Cardiac fibroblast (primary cell): Measurements from ENCODE around the gene COLEC12.
"Not testable (repeated sequence)": the region's sequence is repeated elsewhere in the genome, so short reads cannot be mapped to it uniquely, and the experiment has no call there.

Experiments used
- DNase-seq, 2 donors: peaks; one replicate each; pipeline versions ENCODE4 v3.0.0 to v3.0.0-alpha.2; 2010; ENCODE audit warnings: low read depth in 2 of 2
- H3K4me3 ChIP-seq, 2 donors: replicated peaks in 1 of 2; 1 replicate in 1 of 2; 2 replicates in 1 of 2; pipeline ENCODE4 v1.5.1; 2011; ENCODE audit warnings: low read depth in 2 of 2, low read length in 2 of 2, mild to moderate bottlenecking in 2 of 2, moderate library complexity in 1 of 2
- CTCF ChIP-seq: IDR thresholded peaks from one replicate; pipeline ENCODE4 v1.5.1; 2011; ENCODE audit warnings: low read depth, mild to moderate bottlenecking, low read length, inconsistent platforms

The COLEC12 gene

DNA sequence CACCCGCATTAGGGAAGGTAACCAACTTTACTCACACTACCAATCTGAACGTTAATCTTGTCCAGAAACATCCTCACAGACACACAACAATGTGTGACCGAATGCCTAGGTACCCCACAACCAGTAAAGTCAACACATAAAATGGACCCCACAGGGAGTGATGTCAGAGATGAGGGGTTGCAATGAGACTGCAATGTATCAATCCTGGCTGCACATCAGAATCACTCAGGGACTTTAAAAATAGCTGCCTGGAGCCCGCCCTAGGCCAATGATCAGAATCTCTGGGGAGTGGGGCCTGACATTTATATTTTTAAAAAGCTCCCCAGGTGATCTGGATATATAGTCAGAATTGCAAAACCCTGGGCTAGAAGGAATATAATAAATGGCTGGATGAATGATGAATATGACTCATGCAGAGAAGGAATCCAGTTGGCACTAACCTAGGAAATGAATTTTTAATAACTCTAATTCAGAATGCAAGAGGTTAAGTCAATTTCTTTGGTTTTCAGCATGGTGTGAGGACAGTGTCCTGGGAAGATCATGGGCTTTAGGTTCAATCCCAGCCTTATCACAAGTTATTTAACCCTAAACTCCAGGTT lies 92.8 kb downstream of the COLEC12 start:
- H3K4me3 ChIP-seq, result no peak overlapping the region
- DNase-seq, result peak in 1 of 2 donors; percentile 26
- TF ChIP-seq CTCF, result no peak

DNA sequence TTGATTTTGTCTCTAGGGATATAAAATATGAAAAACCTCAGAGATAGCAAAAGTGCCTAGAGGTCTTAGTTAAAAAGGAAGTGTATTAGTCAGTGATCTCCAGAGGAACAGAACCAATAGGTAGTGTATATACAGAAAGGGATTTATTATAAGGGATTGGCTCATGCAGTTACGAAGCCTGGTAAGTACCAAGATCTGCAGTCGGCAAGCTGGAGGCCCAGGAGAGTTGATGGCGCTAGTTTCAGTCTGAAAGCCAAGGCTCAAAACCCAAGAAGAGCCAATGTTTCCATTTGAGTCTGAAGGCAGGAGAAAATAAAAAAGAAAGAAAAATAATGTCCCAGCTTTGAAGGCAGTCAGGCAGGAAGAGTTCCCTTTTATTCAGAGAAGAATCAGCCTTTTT lies 93.3 kb downstream of the COLEC12 start:
- no peak for TF ChIP-seq CTCF
- DNase-seq, result no peak
- H3K4me3 ChIP-seq, result no peak overlapping the region

DNA sequence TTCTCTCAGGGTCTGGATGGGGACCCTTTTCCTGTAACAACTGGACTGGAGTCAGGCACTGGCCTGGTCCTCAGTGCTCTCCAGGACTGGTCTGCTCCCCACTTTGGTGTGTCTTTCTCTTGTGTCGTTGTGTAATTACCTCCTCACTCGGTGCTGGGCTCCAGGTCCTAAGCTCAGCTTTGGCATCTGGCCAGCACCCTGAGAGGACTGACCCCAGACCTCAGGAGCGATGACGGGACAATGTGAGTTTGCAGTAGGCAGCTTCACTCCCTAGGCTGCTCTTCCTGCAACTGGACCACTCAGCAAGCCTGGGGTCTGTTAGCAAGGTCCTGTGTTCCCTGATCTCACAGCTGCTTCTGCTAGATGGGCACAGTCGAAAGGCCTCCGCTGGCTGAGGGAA lies 93.8 kb downstream of the COLEC12 start:
- no peak for DNase-seq
- no peak overlapping the region for H3K4me3 ChIP-seq
- no peak for TF ChIP-seq CTCF

GRCh38 chr18:405006-405405 lies 95.5 kb downstream of the COLEC12 start:
- DNase-seq, H3K4me3 ChIP-seq: not testable (repeated sequence)

GRCh38 chr18:404061-404636 lies 96.4 kb downstream of the COLEC12 start:
- DNase-seq, result no peak
- no peak overlapping the region for H3K4me3 ChIP-seq
- TF ChIP-seq CTCF, result no peak

GRCh38 chr18:402129-402528 lies 98.4 kb downstream of the COLEC12 start:
- DNase-seq, result no peak
- no peak for TF ChIP-seq CTCF
- no peak overlapping the region for H3K4me3 ChIP-seq

- H3K4me3 ChIP-seq, result no peak overlapping the region
- DNase-seq, result peak; percentile 9 to 69
- no peak for TF ChIP-seq CTCF
These were observed 100.0 kb downstream of the COLEC12 start for GRCh38 chr18:400456-400855.
